ENCODE results near the gene GAMT. TPM values are rescaled to one million over a fixed set of nuclear protein-coding genes. Genes with fewer than 3 reads are reported as not detected.
A peak's percentile ranks its signal among the peaks of the same experiment; 100 is the strongest.

GAMT gene
- total and polyA plus RNA-seq, 2 experiments from 2014 or later = 21.5 to 36.9 TPM

DNA sequence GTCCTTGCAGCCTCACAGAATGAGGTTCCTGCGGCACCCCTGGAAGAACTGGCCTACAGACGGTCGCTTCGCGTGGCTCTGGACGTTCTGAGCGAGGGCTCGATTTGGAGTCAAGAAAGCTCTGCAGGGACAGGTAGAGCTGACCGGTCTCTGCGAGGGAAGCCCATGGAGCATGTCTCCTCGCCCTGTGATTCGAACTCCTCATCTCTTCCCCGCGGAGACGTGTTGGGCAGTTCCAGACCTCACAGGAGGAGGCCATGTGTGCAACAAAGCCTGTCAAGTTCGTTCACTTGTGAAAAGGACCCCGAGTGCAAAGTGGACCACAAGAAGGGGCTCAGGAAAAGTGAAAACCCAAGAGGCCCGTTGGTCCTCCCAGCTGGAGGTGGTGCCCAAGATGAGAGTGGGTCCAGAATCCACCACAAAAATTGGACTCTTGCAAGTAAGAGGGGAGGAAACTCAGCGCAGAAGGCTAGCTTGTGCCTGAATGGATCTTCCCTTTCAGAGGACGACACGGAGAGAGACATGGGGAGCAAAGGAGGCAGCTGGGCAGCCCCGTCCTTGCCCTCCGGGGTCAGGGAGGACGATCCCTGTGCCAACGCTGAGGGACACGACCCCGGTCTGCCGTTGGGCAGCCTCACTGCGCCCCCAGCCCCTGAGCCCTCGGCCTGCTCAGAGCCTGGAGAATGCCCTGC, 41.1 kb downstream of the GAMT start:
- Histone ChIP-seq H3K4me2 (no peak overlapping the region), H3K27me3 (ENCODE audit: insufficient read depth) (no peaks in the 10 kb centered on the region), H4K20me1 (replicated peaks; ENCODE audit: insufficient read depth) (peaks cover 44% of the 10 kb centered on the region), H3K4me3 (no peak overlapping the region), H3K79me2 (replicated peaks; ENCODE audit: insufficient read depth) (peaks cover 57% of the 10 kb centered on the region), H3K9me2 (ENCODE audit: insufficient read depth) (no peaks in the 10 kb centered on the region), H3F3A (replicated peaks; ENCODE audit: low read depth) (peaks cover 44% of the 10 kb centered on the region), H2AFZ (no peak overlapping the region), H3K4me1 (ENCODE audit: insufficient read depth) (peaks cover 37% of the 10 kb centered on the region), H3K27ac (ENCODE audit: low read depth) (0 out of 2 replicates have a peak overlapping the region, but pooled peaks have one; percentile 6), H3K36me3 (ENCODE audit: insufficient read depth) (peaks cover 36% of the 10 kb centered on the region)
- DNase-seq (ENCODE audit: low spot score) (no peak), ATAC-seq (no peak)
- Mint-ChIP-seq H3K27me3 (ENCODE audit: insufficient read depth, low read depth, poor library complexity) (peaks cover 11% of the 10 kb centered on the region), H3K9me3 (no peaks in the 10 kb centered on the region), H3K4me1 (peaks cover 48% of the 10 kb centered on the region), H3K4me3 (no peak overlapping the region; the same call in 2 of the 3 replicates), H3K36me3 (ENCODE audit: low read depth) (peaks cover 83% of the 10 kb centered on the region), H3K27ac (peak overlapping the region; percentile 58; the same call in 1 of the 2 replicates)
- TF ChIP-seq, protein P1, sequence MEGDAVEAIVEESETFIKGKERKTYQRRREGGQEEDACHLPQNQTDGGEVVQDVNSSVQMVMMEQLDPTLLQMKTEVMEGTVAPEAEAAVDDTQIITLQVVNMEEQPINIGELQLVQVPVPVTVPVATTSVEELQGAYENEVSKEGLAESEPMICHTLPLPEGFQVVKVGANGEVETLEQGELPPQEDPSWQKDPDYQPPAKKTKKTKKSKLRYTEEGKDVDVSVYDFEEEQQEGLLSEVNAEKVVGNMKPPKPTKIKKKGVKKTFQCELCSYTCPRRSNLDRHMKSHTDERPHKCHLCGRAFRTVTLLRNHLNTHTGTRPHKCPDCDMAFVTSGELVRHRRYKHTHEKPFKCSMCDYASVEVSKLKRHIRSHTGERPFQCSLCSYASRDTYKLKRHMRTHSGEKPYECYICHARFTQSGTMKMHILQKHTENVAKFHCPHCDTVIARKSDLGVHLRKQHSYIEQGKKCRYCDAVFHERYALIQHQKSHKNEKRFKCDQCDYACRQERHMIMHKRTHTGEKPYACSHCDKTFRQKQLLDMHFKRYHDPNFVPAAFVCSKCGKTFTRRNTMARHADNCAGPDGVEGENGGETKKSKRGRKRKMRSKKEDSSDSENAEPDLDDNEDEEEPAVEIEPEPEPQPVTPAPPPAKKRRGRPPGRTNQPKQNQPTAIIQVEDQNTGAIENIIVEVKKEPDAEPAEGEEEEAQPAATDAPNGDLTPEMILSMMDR (conservative IDR thresholded peaks at IDR 0.05; ENCODE audit: low read depth in 2 of 2) = no peak
- no peak for TF ChIP-seq NANOG (IDR thresholded peaks at IDR 0.05; ENCODE audit: borderline replicate concordance)
- no peak for TF ChIP-seq ZNF114 (CRISPR knock-in tag; IDR thresholded peaks at IDR 0.05)
- TF ChIP-seq EZH2 (IDR thresholded peaks at IDR 0.05; ENCODE audit: low read depth, unreplicated experiment) = no peak
- TF ChIP-seq, protein P2, sequence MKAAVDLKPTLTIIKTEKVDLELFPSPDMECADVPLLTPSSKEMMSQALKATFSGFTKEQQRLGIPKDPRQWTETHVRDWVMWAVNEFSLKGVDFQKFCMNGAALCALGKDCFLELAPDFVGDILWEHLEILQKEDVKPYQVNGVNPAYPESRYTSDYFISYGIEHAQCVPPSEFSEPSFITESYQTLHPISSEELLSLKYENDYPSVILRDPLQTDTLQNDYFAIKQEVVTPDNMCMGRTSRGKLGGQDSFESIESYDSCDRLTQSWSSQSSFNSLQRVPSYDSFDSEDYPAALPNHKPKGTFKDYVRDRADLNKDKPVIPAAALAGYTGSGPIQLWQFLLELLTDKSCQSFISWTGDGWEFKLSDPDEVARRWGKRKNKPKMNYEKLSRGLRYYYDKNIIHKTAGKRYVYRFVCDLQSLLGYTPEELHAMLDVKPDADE (IDR thresholded peaks at IDR 0.05) = no peak

DNA sequence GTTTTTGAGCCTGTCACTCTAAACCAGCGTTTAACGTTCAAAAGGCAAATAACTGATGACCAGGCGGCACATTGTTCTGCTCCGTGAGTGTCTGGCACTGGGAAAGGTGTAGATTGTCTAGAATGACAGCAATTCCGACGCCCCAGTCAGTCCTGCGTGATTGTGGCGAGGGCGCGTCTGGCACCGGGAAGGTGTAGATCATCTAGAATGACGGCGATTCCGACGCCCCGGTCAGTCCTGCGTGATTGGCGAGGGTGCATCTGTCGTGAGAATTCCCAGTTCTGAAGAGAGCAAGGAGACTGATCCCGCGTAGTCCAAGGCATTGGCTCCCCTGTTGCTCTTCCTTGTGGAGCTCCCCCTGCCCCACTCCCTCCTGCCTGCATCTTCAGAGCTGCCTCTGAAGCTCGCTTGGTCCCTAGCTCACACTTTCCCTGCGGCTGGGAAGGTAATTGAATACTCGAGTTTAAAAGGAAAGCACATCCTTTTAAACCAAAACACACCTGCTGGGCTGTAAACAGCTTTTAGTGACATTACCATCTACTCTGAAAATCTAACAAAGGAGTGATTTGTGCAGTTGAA, 43.7 kb downstream of the GAMT start:
- Histone ChIP-seq H3K4me2 (peak overlapping the region; percentile 92; the same call in 1 of the 2 replicates), H3K4me1 (ENCODE audit: insufficient read depth) (peaks cover 37% of the 10 kb centered on the region), H3K79me2 (replicated peaks; ENCODE audit: insufficient read depth) (peaks cover 52% of the 10 kb centered on the region), H3K36me3 (ENCODE audit: insufficient read depth) (peaks cover 20% of the 10 kb centered on the region), H2AFZ (no peak overlapping the region), H3K4me3 (no peak overlapping the region), H4K20me1 (replicated peaks; ENCODE audit: insufficient read depth) (peaks cover 33% of the 10 kb centered on the region), H3F3A (replicated peaks; ENCODE audit: low read depth) (peaks cover 48% of the 10 kb centered on the region), H3K27me3 (ENCODE audit: insufficient read depth) (no peaks in the 10 kb centered on the region), H3K9me2 (ENCODE audit: insufficient read depth) (no peaks in the 10 kb centered on the region), H3K27ac (ENCODE audit: low read depth) (0 out of 2 replicates have a peak overlapping the region, but pooled peaks have one; percentile 4)
- peak overlapping the region; percentile 51 for H3K4me3 Mint-ChIP-seq
- ATAC-seq (peak; percentile 63), DNase-seq (ENCODE audit: low spot score) (peak; percentile 75)
- TF ChIP-seq ZNF331 (CRISPR knock-in tag; IDR thresholded peaks at IDR 0.05; ENCODE audit: low read depth) (no peak), NANOG (IDR thresholded peaks at IDR 0.05; ENCODE audit: borderline replicate concordance) (peak; percentile 38; the same call in 1 of the 2 replicates)
- H3K27ac Mint-ChIP-seq = peak overlapping the region; percentile 3; the same call in 1 of the 2 replicates
- peaks cover 14% of the 10 kb centered on the region for H3K27me3 Mint-ChIP-seq (ENCODE audit: insufficient read depth, low read depth, poor library complexity)
- peaks cover 57% of the 10 kb centered on the region for H3K36me3 Mint-ChIP-seq (ENCODE audit: low read depth)
- H3K9me3 Mint-ChIP-seq = peaks cover 2% of the 10 kb centered on the region; the same call in 1 of the 3 replicates
- peaks cover 50% of the 10 kb centered on the region for H3K4me1 Mint-ChIP-seq

Measured in GM23338 (cell line).